Smooth muscle cell (in vitro differentiated cells): Measurements from ENCODE around the gene TPM1. TPM values are rescaled to one million over a fixed set of nuclear protein-coding genes. Genes with fewer than 3 reads are reported as not detected.

Source experiments
- DNase-seq: peaks from one replicate; lab custom pipeline; 2025; ENCODE audit not compliant: unreplicated experiment; lab: John Stamatoyannopoulos, UW
- H2AFZ ChIP-seq: fragments of 200-600 bp; sonication (generic); 2 replicates; pipeline ENCODE4 v1.6.0; 2016; ENCODE audit warnings: antibody characterized with exemption, low read depth, mild to moderate bottlenecking
- H3F3A ChIP-seq: fragments of 200-600 bp; sonication (generic); 2 replicates; pipeline ENCODE4 v1.6.0; 2017; ENCODE audit warnings: antibody characterized with exemption, low read depth
- H3K27ac ChIP-seq: fragments of 200-600 bp; sonication (generic); 2 replicates; pipeline ENCODE4 v1.5.1; 2016; ENCODE audit warnings: low read depth, mild to moderate bottlenecking
- H3K27me3 ChIP-seq: fragments of 200-600 bp; sonication (generic); 2 replicates; pipeline ENCODE4 v1.6.1; 2016; ENCODE audit warnings: low read depth, mild to moderate bottlenecking
- H3K36me3 ChIP-seq: fragments of 200-600 bp; sonication (generic); 2 replicates; pipeline ENCODE4 v1.5.1; 2016; ENCODE audit warnings: low read depth
- H3K4me1 ChIP-seq: fragments of 200-600 bp; sonication (generic); 2 replicates; pipeline ENCODE4 v1.5.1; 2016; ENCODE audit warnings: low read depth
- H3K4me2 ChIP-seq: fragments of 200-600 bp; sonication (generic); 2 replicates; pipeline ENCODE4 v1.6.0; 2016; ENCODE audit warnings: mild to moderate bottlenecking
- H3K4me3 ChIP-seq: fragments of 200-600 bp; sonication (generic); 2 replicates; pipeline ENCODE4 v1.5.1; 2016; ENCODE audit warnings: mild to moderate bottlenecking
- H3K79me2 ChIP-seq: fragments of 200-600 bp; sonication (generic); 2 replicates; pipeline ENCODE4 v1.6.0; 2016; ENCODE audit warnings: low read depth, mild to moderate bottlenecking
- H3K9ac ChIP-seq: fragments of 200-600 bp; sonication (generic); 2 replicates; pipeline ENCODE4 v1.6.0; 2016; ENCODE audit warnings: low read depth
- H3K9me3 ChIP-seq: fragments of 200-600 bp; sonication (generic); replicated peaks from 2 replicates; pipeline ENCODE4 v1.5.1; 2016; ENCODE audit warnings: low read depth
- H4K20me1 ChIP-seq: fragments of 200-600 bp; sonication (generic); 2 replicates; pipeline ENCODE4 v1.6.0; 2016; ENCODE audit warnings: low read depth
- WGBS: methylation state at CpG from one replicate; pipeline ENCODE4 v1.1.7; 2016; ENCODE audit warnings: low lambda C conversion rate; 5-methylcytosine and 5-hydroxymethylcytosine counted together
- polyA plus RNA-seq: library from polyadenylated mRNA; unstranded; fragments of >200 nt; fragmentation: Nextera tagmentation; extraction: Ambion mirVana; gene quantifications from 2 replicates; pipeline ENCODE4 v1.2.1, GENCODE V29; 2016
- total RNA-seq: library from RNA; depleted of rRNA; stranded (reverse); fragments of >200 nt; gene quantifications from 2 replicates; pipeline ENCODE4 v1.2.3, GENCODE V29; 2014
- TF ChIP-seq, protein P1 (sequence below): fragments of 200-600 bp; sonication (generic); IDR thresholded peaks from 2 replicates; pipeline ENCODE4 v1.5.1; 2017; ENCODE audit warnings: borderline replicate concordance, mild to moderate bottlenecking, antibody characterized with exemption; ENCODE audit not compliant: insufficient read depth, poor library complexity, severe bottlenecking

Gene TPM1
- total and polyA plus RNA-seq, 2 experiments from 2014 or later: 1,694 to 1,915 TPM

DNA sequence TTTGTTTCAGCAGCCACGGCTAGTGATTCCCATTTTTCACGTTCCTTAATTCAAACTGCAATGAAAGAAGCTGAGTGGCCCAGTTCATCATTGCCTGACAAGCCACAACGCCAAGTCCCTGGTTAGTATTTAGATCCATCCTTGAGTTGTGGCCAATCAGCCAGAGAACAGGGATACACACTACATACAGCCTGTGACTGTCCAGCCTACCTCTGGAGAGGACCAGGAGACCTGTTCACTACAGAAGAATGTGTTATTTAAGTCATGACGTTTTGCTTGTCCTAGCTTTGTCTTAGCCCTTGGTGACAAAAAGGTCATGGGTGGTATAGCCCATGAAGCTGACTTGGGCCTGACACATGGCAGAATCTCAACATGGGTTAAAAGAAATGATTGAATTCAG is 2.7 kb upstream of the TPM1 start:
- Histone ChIP-seq H3F3A (peaks cover 25% of the 10 kb centered on the region), H2AFZ (no peak overlapping the region), H3K9me3 (no peaks in the 10 kb centered on the region), H3K4me3 (no peak overlapping the region), H3K27ac (peak overlapping the region; percentile 80), H3K4me2 (no peak overlapping the region), H3K27me3 (no peaks in the 10 kb centered on the region), H4K20me1 (peaks cover 23% of the 10 kb centered on the region), H3K79me2 (peaks cover 24% of the 10 kb centered on the region), H3K9ac (no peak overlapping the region), H3K36me3 (no peaks in the 10 kb centered on the region), H3K4me1 (peaks cover 14% of the 10 kb centered on the region)
- WGBS: 83% methylated on average over 4 of the region's 4 CpGs
- TF ChIP-seq, protein P1, sequence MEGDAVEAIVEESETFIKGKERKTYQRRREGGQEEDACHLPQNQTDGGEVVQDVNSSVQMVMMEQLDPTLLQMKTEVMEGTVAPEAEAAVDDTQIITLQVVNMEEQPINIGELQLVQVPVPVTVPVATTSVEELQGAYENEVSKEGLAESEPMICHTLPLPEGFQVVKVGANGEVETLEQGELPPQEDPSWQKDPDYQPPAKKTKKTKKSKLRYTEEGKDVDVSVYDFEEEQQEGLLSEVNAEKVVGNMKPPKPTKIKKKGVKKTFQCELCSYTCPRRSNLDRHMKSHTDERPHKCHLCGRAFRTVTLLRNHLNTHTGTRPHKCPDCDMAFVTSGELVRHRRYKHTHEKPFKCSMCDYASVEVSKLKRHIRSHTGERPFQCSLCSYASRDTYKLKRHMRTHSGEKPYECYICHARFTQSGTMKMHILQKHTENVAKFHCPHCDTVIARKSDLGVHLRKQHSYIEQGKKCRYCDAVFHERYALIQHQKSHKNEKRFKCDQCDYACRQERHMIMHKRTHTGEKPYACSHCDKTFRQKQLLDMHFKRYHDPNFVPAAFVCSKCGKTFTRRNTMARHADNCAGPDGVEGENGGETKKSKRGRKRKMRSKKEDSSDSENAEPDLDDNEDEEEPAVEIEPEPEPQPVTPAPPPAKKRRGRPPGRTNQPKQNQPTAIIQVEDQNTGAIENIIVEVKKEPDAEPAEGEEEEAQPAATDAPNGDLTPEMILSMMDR: no peak
- no peak for DNase-seq

DNA sequence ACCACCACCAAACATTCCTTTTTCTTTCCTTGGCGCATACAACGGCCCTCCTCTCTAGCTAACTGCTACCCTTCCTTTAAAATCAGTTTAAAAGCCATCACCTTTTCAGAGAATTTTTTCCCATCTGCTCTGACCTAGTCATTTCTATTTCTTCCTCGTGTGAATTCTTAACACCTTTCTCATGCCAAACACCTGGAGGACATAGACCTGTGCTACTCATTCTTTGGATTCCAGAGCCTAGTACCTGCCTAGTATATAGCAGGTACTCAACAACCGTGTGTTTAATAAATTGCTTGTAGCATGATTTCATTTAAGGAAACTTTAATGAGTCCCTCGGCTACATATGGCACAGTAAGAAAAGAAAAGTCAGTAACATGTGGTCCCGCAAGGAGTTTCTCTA is 2.0 kb upstream of the TPM1 start:
- H3K4me1 ChIP-seq: peaks cover 20% of the 10 kb centered on the region
- H3K27me3 ChIP-seq: no peaks in the 10 kb centered on the region
- H3K4me2 ChIP-seq: peak overlapping the region; percentile 96
- H3K9me3 ChIP-seq: no peaks in the 10 kb centered on the region
- WGBS: 69% methylated on average over 6 of the region's 6 CpGs
- H2AFZ ChIP-seq: no peak overlapping the region
- no peak for DNase-seq
- H3F3A ChIP-seq: peaks cover 32% of the 10 kb centered on the region
- no peak overlapping the region for H3K9ac ChIP-seq
- TF ChIP-seq, protein P1: no peak
- H3K36me3 ChIP-seq: no peaks in the 10 kb centered on the region
- H4K20me1 ChIP-seq: peaks cover 30% of the 10 kb centered on the region
- no peak overlapping the region for H3K4me3 ChIP-seq
- H3K27ac ChIP-seq: peak overlapping the region; percentile 80
- H3K79me2 ChIP-seq: peaks cover 31% of the 10 kb centered on the region

- no peak for DNase-seq
- Histone ChIP-seq H3K4me1 (peaks cover 24% of the 10 kb centered on the region), H3K4me3 (peak overlapping the region; percentile 85), H4K20me1 (peaks cover 34% of the 10 kb centered on the region), H3K27ac (peak overlapping the region; percentile 80), H2AFZ (no peak overlapping the region), H3F3A (peaks cover 36% of the 10 kb centered on the region), H3K79me2 (peaks cover 35% of the 10 kb centered on the region), H3K9me3 (no peaks in the 10 kb centered on the region), H3K27me3 (no peaks in the 10 kb centered on the region), H3K9ac (peak overlapping the region; percentile 67), H3K36me3 (no peaks in the 10 kb centered on the region), H3K4me2 (peak overlapping the region; percentile 96)
- TF ChIP-seq, protein P1: no peak
- WGBS: 15% methylated on average over 6 of the region's 6 CpGs
Measured at GRCh38 chr15:63040954-63041353, 1.6 kb upstream of the TPM1 start.

DNA sequence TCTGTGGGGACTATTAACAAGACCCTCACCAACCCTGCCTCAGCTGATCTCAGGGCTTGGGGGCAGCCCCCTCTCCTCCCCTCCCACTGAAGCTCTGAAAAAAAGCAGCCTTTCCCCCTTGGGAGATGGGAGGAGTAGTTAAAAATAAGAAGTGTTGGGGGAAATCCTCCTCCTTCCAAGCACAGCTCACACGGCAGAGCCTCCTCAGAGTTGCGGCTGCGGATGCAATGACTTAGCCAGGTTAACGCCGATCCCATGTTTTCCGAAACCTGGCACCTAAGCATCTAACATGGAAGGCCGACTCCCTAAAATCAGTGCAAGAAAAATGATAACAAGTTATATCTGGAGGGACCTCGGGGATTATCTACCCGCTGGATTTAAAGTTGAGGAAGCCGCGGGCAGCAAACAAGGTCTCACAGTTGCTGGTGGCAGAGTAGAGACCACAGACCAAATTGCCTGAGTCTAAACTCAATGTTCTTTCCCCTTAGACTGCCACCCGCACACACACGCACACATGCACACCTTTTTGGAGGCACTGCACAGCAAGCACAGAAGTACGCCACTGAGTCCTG is 1.1 kb upstream of the TPM1 start:
- DNase-seq: no peak
- Histone ChIP-seq H4K20me1 (peaks cover 40% of the 10 kb centered on the region), H3K36me3 (no peaks in the 10 kb centered on the region), H3K9me3 (no peaks in the 10 kb centered on the region), H3K9ac (peak overlapping the region; percentile 67), H3F3A (peaks cover 41% of the 10 kb centered on the region), H3K27me3 (no peaks in the 10 kb centered on the region), H3K79me2 (peaks cover 40% of the 10 kb centered on the region), H3K4me1 (peaks cover 30% of the 10 kb centered on the region), H2AFZ (no peak overlapping the region), H3K4me2 (peak overlapping the region; percentile 96), H3K27ac (peak overlapping the region; percentile 80), H3K4me3 (peak overlapping the region; percentile 85)
- TF ChIP-seq, protein P1: no peak
- WGBS: 9% methylated on average over 14 of the region's 14 CpGs
